GM12878 (cell line): Measurements from ENCODE around the gene PPP1CC. TPM values are rescaled to one million over a fixed set of nuclear protein-coding genes. Genes with fewer than 3 reads are reported as not detected.
A peak's percentile ranks its signal among the peaks of the same experiment; 100 is the strongest.

Experiments used
- ATAC-seq: fragments of 200-7000 bp; cut with Tn5 transposase; 3 replicates; pipeline ENCODE4 v1.9.1; 2020; ENCODE audit warnings: mild to moderate bottlenecking, moderate library complexity
- BruUV-seq: library from RNA; stranded (reverse); fragments of 400-500 nt; replicated peaks from 2 replicates; lab custom pipeline; 2021; lab: Mats Ljungman, UMichigan
- CTCF ChIA-PET: fragments of 300-600 bp; sonication (Branson Sonifier 250); formaldehyde crosslinking; extraction: SDS; loops from one replicate; lab custom pipeline; 2021; ENCODE audit warnings: inconsistent platforms; lab: Yijun Ruan, JAX
- POLR2A ChIA-PET: fragments of 350-600 bp; formaldehyde crosslinking; extraction: SDS; loops from one replicate; lab custom pipeline; 2021; ENCODE audit warnings: inconsistent platforms; lab: Charles Lee
- RAD21 ChIA-PET: fragments of 300-600 bp; sonication (Branson Sonifier 250); formaldehyde crosslinking; loops from one replicate; lab custom pipeline; 2023; ENCODE audit warnings: antibody characterized with exemption; ENCODE audit not compliant: unreplicated experiment; lab: Charles Lee
- SMC1A ChIA-PET: fragments of 300-600 bp; sonication (Branson Sonifier 250); formaldehyde crosslinking; loops from one replicate; lab custom pipeline; 2023; ENCODE audit not compliant: unreplicated experiment, uncharacterized antibody; lab: Charles Lee
- DNase-seq: peaks from one replicate; pipeline ENCODE4 v3.0.0-alpha.2; 2011; ENCODE audit warnings: low read depth, low spot score
- FAIRE-seq: peaks from 3 replicates; lab custom pipeline; 2011; peaks lifted over from hg19 to GRCh38; lab: Jason Lieb, UNC
- H2AFZ ChIP-seq: 2 replicates; pipeline ENCODE4 v1.6.0; 2011; ENCODE audit warnings: low read depth, low read length, control low read depth; ENCODE audit not compliant: control insufficient read depth
- H3K27ac ChIP-seq: 2 replicates; pipeline ENCODE4 v1.5.1; 2011; ENCODE audit warnings: control low read depth; ENCODE audit not compliant: control insufficient read depth, insufficient read depth
- H3K27me3 ChIP-seq, 2 experiments: replicated peaks in 1 of 2; 2 replicates each; pipeline versions ENCODE4 v1.6.0 to v1.6.1; 2011; ENCODE audit warnings: low read length in 1 of 2; ENCODE audit not compliant: control insufficient read depth in 2 of 2, insufficient read depth in 2 of 2
- H3K36me3 ChIP-seq, 2 experiments: 2 replicates each; pipeline ENCODE4 v1.5.1; 2011; ENCODE audit warnings: low read length in 1 of 2; ENCODE audit not compliant: control insufficient read depth in 2 of 2, insufficient read depth in 2 of 2
- H3K4me1 ChIP-seq: 2 replicates; pipeline ENCODE4 v1.6.1; 2011; ENCODE audit warnings: mild to moderate bottlenecking, low read length, moderate library complexity, mixed read lengths; ENCODE audit not compliant: control insufficient read depth, insufficient read depth
- H3K4me2 ChIP-seq: 2 replicates; pipeline ENCODE4 v1.6.0; 2011; ENCODE audit warnings: control low read depth; ENCODE audit not compliant: control insufficient read depth, insufficient read depth
- H3K4me3 ChIP-seq: fragments of 200-600 bp; sonication (generic); 2 replicates; pipeline ENCODE4 v1.5.1; 2016
- H3K79me2 ChIP-seq: 2 replicates; pipeline ENCODE4 v1.6.0; 2011; ENCODE audit warnings: low read length; ENCODE audit not compliant: control insufficient read depth, insufficient read depth
- H3K9ac ChIP-seq: 2 replicates; pipeline ENCODE4 v1.8.0; 2011; ENCODE audit warnings: low read length, control low read depth, mixed read lengths; ENCODE audit not compliant: control insufficient read depth, insufficient read depth
- H3K9me3 ChIP-seq: replicated peaks from 3 replicates; pipeline ENCODE4 v1.5.1; 2011; ENCODE audit warnings: mild to moderate bottlenecking, low read length; ENCODE audit not compliant: control insufficient read depth, insufficient read depth
- H4K20me1 ChIP-seq: 2 replicates; pipeline ENCODE4 v1.6.0; 2011; ENCODE audit not compliant: control insufficient read depth, insufficient read depth
- ATF7 ChIP-seq: fragments of 450-650 bp; IDR thresholded peaks from 2 replicates; pipeline ENCODE4 v1.6.1; 2016; ENCODE audit warnings: low read depth, mild to moderate bottlenecking
- BCLAF1 ChIP-seq: fragments of 450-650 bp; IDR thresholded peaks from 2 replicates; pipeline ENCODE4 v1.6.1; 2017; ENCODE audit warnings: antibody characterized with exemption, mild to moderate bottlenecking, moderate library complexity
- CBX3 ChIP-seq: fragments of 200-600 bp; sonication (generic); IDR thresholded peaks from 2 replicates; pipeline ENCODE4 v1.6.1; 2016; ENCODE audit warnings: low read depth, borderline replicate concordance
- EED ChIP-seq: sonication (generic); IDR thresholded peaks from 2 replicates; pipeline ENCODE4 v1.6.1; 2016; ENCODE audit warnings: antibody characterized with exemption, low read depth
- GATAD2B ChIP-seq: fragments of 450-650 bp; conservative IDR thresholded peaks from 2 replicates; pipeline ENCODE4 v1.6.1; 2017; ENCODE audit warnings: low read depth, mild to moderate bottlenecking, moderate library complexity
- IRF5 ChIP-seq: fragments of 450-650 bp; IDR thresholded peaks from 2 replicates; pipeline ENCODE4 v1.6.1; 2017; ENCODE audit warnings: borderline replicate concordance
- MEF2A ChIP-seq: IDR thresholded peaks from 2 replicates; pipeline ENCODE4 v1.6.1; 2011; ENCODE audit warnings: low read depth, mild to moderate bottlenecking, low read length, moderate library complexity; ENCODE audit not compliant: insufficient read depth
- MTA2 ChIP-seq: fragments of 450-650 bp; IDR thresholded peaks from 2 replicates; pipeline ENCODE4 v1.6.1; 2016; ENCODE audit warnings: low read depth, mild to moderate bottlenecking, moderate library complexity
- NR2F1 ChIP-seq: fragments of 450-650 bp; conservative IDR thresholded peaks from 2 replicates; pipeline ENCODE4 v1.6.1; 2017; ENCODE audit warnings: mild to moderate bottlenecking
- NRF1 ChIP-seq: conservative IDR thresholded peaks from 2 replicates; pipeline ENCODE4 v1.6.1; 2011; ENCODE audit warnings: mild to moderate bottlenecking, low read depth, low read length, improper control_type of control experiment
- RELB ChIP-seq: fragments of 450-650 bp; IDR thresholded peaks from 2 replicates; pipeline ENCODE4 v1.6.1; 2017; ENCODE audit warnings: low read depth, mild to moderate bottlenecking, moderate library complexity
- SMARCA5 ChIP-seq: fragments of 450-650 bp; IDR thresholded peaks from 2 replicates; pipeline ENCODE4 v1.6.1; 2017; ENCODE audit warnings: mild to moderate bottlenecking
- TAF1 ChIP-seq: IDR thresholded peaks from 2 replicates; pipeline ENCODE4 v1.6.1; 2011; ENCODE audit warnings: mild to moderate bottlenecking, low read depth, low read length, borderline replicate concordance
- TARDBP ChIP-seq: IDR thresholded peaks from 2 replicates; pipeline ENCODE4 v1.6.1; 2016; ENCODE audit warnings: borderline replicate concordance
- YBX1 ChIP-seq: fragments of 450-650 bp; IDR thresholded peaks from 2 replicates; pipeline ENCODE4 v1.6.1; 2016; ENCODE audit warnings: antibody characterized with exemption
- ZNF207 ChIP-seq: fragments of 450-650 bp; IDR thresholded peaks from 2 replicates; pipeline ENCODE4 v1.6.1; 2014; ENCODE audit warnings: antibody characterized with exemption, mild to moderate bottlenecking, borderline replicate concordance
- WGBS: methylation state at CpG from one replicate; pipeline ENCODE4 v1.1.6; 2016; ENCODE audit warnings: low lambda C conversion rate; ENCODE audit not compliant: insufficient replicate concordance, insufficient coverage; ENCODE audit errors: missing lambda C conversion rate; 5-methylcytosine and 5-hydroxymethylcytosine counted together
- in situ Hi-C: fragments of 300-500 bp; cut with MboI; formaldehyde crosslinking; loops from 9 replicates; pipeline ENCODE4 v1.14.3; 2018; ENCODE audit warnings: mixed read lengths
- intact Hi-C: fragments of 100-400 bp; cut with micrococcal nuclease; formaldehyde crosslinking; loops from one replicate; pipeline ENCODE4 v1.14.2; 2022; ENCODE audit not compliant: unreplicated experiment
- polyA plus RNA-seq, 11 experiments: library from polyadenylated mRNA; depleted of rRNA in 4 of 11; unstranded in 6 of 11; stranded (reverse) in 5 of 11; fragments of >200 nt; fragmentation: Nextera tagmentation in 4 of 11; fragmentation: Illumina TruSeq in 1 of 11; extraction: Ambion mirVana in 4 of 11; extraction: Trizol in 1 of 11; gene quantifications; 1 replicate in 1 of 11; 2 replicates in 10 of 11; pipeline versions ENCODE4 v1.2.1 to v1.2.3, GENCODE V29; 2011 to 2016; ENCODE audit warnings: inconsistent platforms in 2 of 11, missing spikeins in 2 of 11, low read depth in 1 of 11
- total RNA-seq, 4 experiments: library from RNA; depleted of rRNA in 3 of 4; stranded (reverse); fragments of >200 nt in 3 of 4; fragmentation: Illumina TruSeq in 1 of 4; extraction: Trizol in 1 of 4; gene quantifications; 2 replicates each; pipeline versions ENCODE4 v1.2.1 to v1.2.3, GENCODE V29; 2013 to 2021
- TF ChIP-seq, protein P1 (sequence below): IDR thresholded peaks from 2 replicates; pipeline ENCODE4 v1.6.1; 2011; ENCODE audit warnings: low read depth, mild to moderate bottlenecking, low read length, moderate library complexity, borderline replicate concordance; ENCODE audit errors: extremely low read depth

Gene PPP1CC
- total and polyA plus RNA-seq, 10 of the 15 experiments (the other 5 are each of a cell fraction or from before 2014, with no cell fraction given): 64.4 to 279 (median 157) TPM

DNA sequence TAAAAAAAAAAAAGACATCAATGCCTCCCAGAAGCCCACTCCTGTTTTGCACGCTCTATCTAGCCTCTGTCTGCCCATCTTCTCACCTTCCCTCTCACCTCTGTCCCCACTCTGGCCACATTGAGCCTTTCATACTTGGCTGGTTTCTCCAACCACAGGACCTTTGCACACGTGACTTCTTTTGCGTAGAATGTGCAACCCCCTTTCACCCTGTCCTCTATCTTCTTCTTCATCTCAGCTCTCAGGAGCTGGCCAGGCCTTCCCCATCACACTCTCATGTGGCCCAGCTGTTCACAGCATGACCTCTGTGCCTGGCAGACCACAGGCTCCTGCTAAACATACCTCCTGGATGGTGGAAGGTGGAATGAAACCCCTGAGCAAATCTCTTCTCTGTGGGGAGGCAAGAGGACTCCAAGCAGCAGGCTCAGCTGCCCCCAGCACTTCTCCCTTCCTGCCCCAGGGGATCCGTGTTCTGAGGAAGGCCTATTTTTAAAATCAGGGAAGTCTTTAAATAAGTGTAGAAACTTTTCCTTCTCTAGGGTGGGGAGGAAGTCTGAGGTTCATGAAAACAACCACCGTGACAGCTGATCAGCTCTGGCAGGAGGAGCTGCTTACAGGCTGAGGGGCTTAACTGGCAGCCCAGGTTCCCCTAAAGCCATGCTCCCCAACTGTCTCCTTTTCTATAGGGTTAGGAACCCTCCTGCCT lies 65.3 kb downstream of the PPP1CC start:
- Histone ChIP-seq H3K27me3 (no peaks in the 10 kb centered on the region), H3K4me3 (peak overlapping the region; percentile 42), H2AFZ (no peak overlapping the region), H3K4me1 (peaks cover 72% of the 10 kb centered on the region), H3K9ac (peak overlapping the region; percentile 59), H3K36me3 (peaks cover 11 to 28% of the 10 kb centered on the region in 2 experiments), H3K4me2 (peak overlapping the region; percentile 92), H3K79me2 (peaks cover 39% of the 10 kb centered on the region), H3K27ac (peak overlapping the region; percentile 87), H3K9me3 (peaks cover 6% of the 10 kb centered on the region; the same call in 1 of the 3 replicates), H4K20me1 (no peaks in the 10 kb centered on the region)
- FAIRE-seq (peak; percentile 54), ATAC-seq (peak; percentile 89), DNase-seq (peak; percentile 97)
- intact Hi-C loops: loop anchor here (1.0 kb wide), 1 partner anchor 9 kb away; no protein-coding TSS in a partner anchor
- POLR2A ChIA-PET: interaction anchor here (0.6 to 4.9 kb wide), 14 partner anchors 10 to 71 kb away, joined by 3 to 78 read pairs (median 6); partner anchors contain the start of genes HVCN1 and TCTN1
- WGBS: 2% methylated on average over 5 of the region's 5 CpGs
- RAD21 ChIA-PET: interaction anchor here (0.8 to 5.1 kb wide), 10 partner anchors 9 to 227 kb away, joined by 3 to 42 read pairs (median 5); partner anchors contain the start of genes ARPC3 and TCTN1
- in situ Hi-C loops: no loop called here
- BruUV-seq: TSS peak; percentile 81
- CTCF ChIA-PET: interaction anchor here (0.6 to 2.8 kb wide), 10 partner anchors 9 to 170 kb away, joined by 3 to 12 read pairs (median 4); no protein-coding TSS in a partner anchor
- SMC1A ChIA-PET: interaction anchor here (0.7 to 8.3 kb wide), 14 partner anchors 9 to 100 kb away, joined by 3 to 80 read pairs (median 6); partner anchors contain the start of gene HVCN1
- TF ChIP-seq BCLAF1: no peak
- peak; percentile 88 for TF ChIP-seq GATAD2B
- TF ChIP-seq NRF1: no peak
- no peak for TF ChIP-seq TARDBP
- TF ChIP-seq TAF1: no peak
- TF ChIP-seq MTA2: peak; percentile 84
- 0 out of 2 replicates have a peak, but pooled peaks have one; percentile 16 for TF ChIP-seq MEF2A
- TF ChIP-seq ATF7: peak; percentile 75
- peak; percentile 90 for TF ChIP-seq SMARCA5
- no peak for TF ChIP-seq ZNF207
- no peak for TF ChIP-seq CBX3
- TF ChIP-seq YBX1: no peak
- no peak; the same call in 1 of the 2 replicates for TF ChIP-seq IRF5
- peak; percentile 76; the same call in 1 of the 2 replicates for TF ChIP-seq EED
- TF ChIP-seq RELB: peak; percentile 94
- TF ChIP-seq, protein P1, sequence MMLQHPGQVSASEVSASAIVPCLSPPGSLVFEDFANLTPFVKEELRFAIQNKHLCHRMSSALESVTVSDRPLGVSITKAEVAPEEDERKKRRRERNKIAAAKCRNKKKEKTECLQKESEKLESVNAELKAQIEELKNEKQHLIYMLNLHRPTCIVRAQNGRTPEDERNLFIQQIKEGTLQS: peak; percentile 15; the same call in 1 of the 2 replicates
- peak; percentile 98 for TF ChIP-seq NR2F1
